Dermis lymphatic vessel endothelial cell (primary cell): ENCODE measurements around the gene FAM89A. TPM values are rescaled to one million over a fixed set of nuclear protein-coding genes. Genes with fewer than 3 reads are reported as not detected.

ENCODE experiments used
- total RNA-seq: library from RNA; depleted of rRNA; stranded (reverse); fragments of >200 nt; gene quantifications from 2 replicates; pipeline ENCODE4 v1.2.1, GENCODE V29; 2014

Gene FAM89A
- 26.5 and 28.9 TPM in 2 replicates for total RNA-seq

GRCh38 chr1:231040019-231040799, at the start of gene FAM89A:
Gene FAM89A, minus strand, starts transcription at chr1:231040254. Its CDS starts 43 bp downstream, at chr1:231040211.

GRCh38 chr1:230978491-230979388, 61.3 kb downstream of the FAM89A start, which contains the start of the genes ARV1 and TTC13:
Gene ARV1, plus strand, starts transcription at chr1:230979094. Its CDS starts 12 bp downstream, at chr1:230979106.
Gene TTC13, minus strand, starts transcription at chr1:230978861. Its CDS starts 31 bp downstream, at chr1:230978830.

Other genes with a start within 250 kb of the FAM89A start
- gene C1orf198, start 171.7 kb downstream of the FAM89A start, total RNA-seq, result 15.2 and 19.2 TPM in 2 replicates
- 6.2 and 6.3 TPM in 2 replicates for gene TTC13, start 61.4 kb downstream of the FAM89A start, total RNA-seq
- gene ARV1, start 61.2 kb downstream of the FAM89A start, total RNA-seq, result 10.4 and 10.6 TPM in 2 replicates
- not detected in 2 replicates for gene TRIM67, start 121.8 kb upstream of the FAM89A start, total RNA-seq
- gene GNPAT, start 201.0 kb upstream of the FAM89A start, total RNA-seq, result 39.0 and 47.5 TPM in 2 replicates